SK-N-SH (cell line): Measurements from ENCODE around the gene TEKT5.

Experiments used
- EP300 ChIP-seq, 2 experiments: IDR thresholded peaks; 2 replicates each; pipeline versions ENCODE4 v1.4.0 to v1.6.1; 2012; ENCODE audit warnings: borderline replicate concordance in 1 of 2, low read depth in 1 of 2, low read length in 1 of 2
- EZH2phosphoT487 ChIP-seq: fragments of 200-600 bp; sonication (generic); IDR thresholded peaks from 2 replicates; pipeline ENCODE4 v1.6.1; 2017; ENCODE audit warnings: low read depth, mixed run types, mild to moderate bottlenecking, antibody characterized with exemption, moderate library complexity, borderline replicate concordance
- FOSL2 ChIP-seq: IDR thresholded peaks from 2 replicates; pipeline ENCODE4 v1.4.0; 2012; ENCODE audit warnings: low read depth, mild to moderate bottlenecking, moderate library complexity, borderline replicate concordance
- FOXM1 ChIP-seq: IDR thresholded peaks from 2 replicates; pipeline ENCODE4 v1.4.0; 2012; ENCODE audit warnings: low read depth, mild to moderate bottlenecking
- NFIC ChIP-seq: IDR thresholded peaks from 2 replicates; pipeline ENCODE4 v1.4.0; 2012; ENCODE audit warnings: borderline replicate concordance
- POLR2AphosphoS5 ChIP-seq: IDR thresholded peaks from 2 replicates; pipeline ENCODE4 v1.6.1; 2012; ENCODE audit warnings: low read depth, low read length
- RFX5 ChIP-seq: IDR thresholded peaks from 2 replicates; pipeline ENCODE4 v1.6.1; 2012; ENCODE audit warnings: mild to moderate bottlenecking, improper control_type of control experiment, low read length
- SIN3A ChIP-seq: IDR thresholded peaks from 2 replicates; pipeline ENCODE4 v1.6.1; 2012; ENCODE audit warnings: low read depth, mild to moderate bottlenecking, low read length, moderate library complexity, borderline replicate concordance
- YY1 ChIP-seq: IDR thresholded peaks from 2 replicates; pipeline ENCODE4 v1.4.0; 2012; ENCODE audit warnings: low read depth, mild to moderate bottlenecking
- TF ChIP-seq, protein P1 (sequence below): fragments of 200-600 bp; sonication (generic); IDR thresholded peaks from 2 replicates; pipeline ENCODE4 v1.6.1; 2017; ENCODE audit warnings: antibody characterized with exemption, mild to moderate bottlenecking, moderate library complexity

GRCh38 chr16:10660950-10661635, 33.6 kb downstream of the TEKT5 start:
- TF ChIP-seq, protein P1, sequence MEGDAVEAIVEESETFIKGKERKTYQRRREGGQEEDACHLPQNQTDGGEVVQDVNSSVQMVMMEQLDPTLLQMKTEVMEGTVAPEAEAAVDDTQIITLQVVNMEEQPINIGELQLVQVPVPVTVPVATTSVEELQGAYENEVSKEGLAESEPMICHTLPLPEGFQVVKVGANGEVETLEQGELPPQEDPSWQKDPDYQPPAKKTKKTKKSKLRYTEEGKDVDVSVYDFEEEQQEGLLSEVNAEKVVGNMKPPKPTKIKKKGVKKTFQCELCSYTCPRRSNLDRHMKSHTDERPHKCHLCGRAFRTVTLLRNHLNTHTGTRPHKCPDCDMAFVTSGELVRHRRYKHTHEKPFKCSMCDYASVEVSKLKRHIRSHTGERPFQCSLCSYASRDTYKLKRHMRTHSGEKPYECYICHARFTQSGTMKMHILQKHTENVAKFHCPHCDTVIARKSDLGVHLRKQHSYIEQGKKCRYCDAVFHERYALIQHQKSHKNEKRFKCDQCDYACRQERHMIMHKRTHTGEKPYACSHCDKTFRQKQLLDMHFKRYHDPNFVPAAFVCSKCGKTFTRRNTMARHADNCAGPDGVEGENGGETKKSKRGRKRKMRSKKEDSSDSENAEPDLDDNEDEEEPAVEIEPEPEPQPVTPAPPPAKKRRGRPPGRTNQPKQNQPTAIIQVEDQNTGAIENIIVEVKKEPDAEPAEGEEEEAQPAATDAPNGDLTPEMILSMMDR, result no peak
- no peak for TF ChIP-seq EZH2phosphoT487
- TF ChIP-seq FOXM1, result no peak
- TF ChIP-seq RFX5, result no peak
- no peak for TF ChIP-seq NFIC
- TF ChIP-seq FOSL2, result no peak
- TF ChIP-seq EP300 (IDR thresholded peaks at IDR 0.05; ENCODE audit: borderline replicate concordance in 1 of 2, low read depth in 1 of 2, low read length in 1 of 2), result no peak
- no peak for TF ChIP-seq SIN3A
- TF ChIP-seq YY1, result no peak
- no peak for TF ChIP-seq POLR2AphosphoS5
